Suprapubic skin (tissue), 4 donors: ENCODE measurements around the gene KCNN4. TPM values are rescaled to one million over a fixed set of nuclear protein-coding genes. Genes with fewer than 3 reads are reported as not detected.
A peak's percentile ranks its signal among the peaks of the same experiment; 100 is the strongest.

Experiments used
- DNase-seq, 2 donors: peaks; one replicate each; pipeline ENCODE4 v3.0.0-alpha.2; 2019; ENCODE audit warnings: low spot score in 2 of 2
- H3K27ac ChIP-seq: fragments of 200-600 bp; sonication (generic); one replicate; pipeline ENCODE4 v1.5.1; 2019
- H3K27me3 ChIP-seq: fragments of 200-600 bp; sonication (generic); one replicate; pipeline ENCODE4 v1.5.1; 2019
- H3K36me3 ChIP-seq: fragments of 200-600 bp; sonication (generic); one replicate; pipeline ENCODE4 v1.5.1; 2019
- H3K4me1 ChIP-seq: fragments of 200-600 bp; sonication (generic); one replicate; pipeline ENCODE4 v1.5.1; 2019
- H3K4me3 ChIP-seq: fragments of 200-600 bp; sonication (generic); one replicate; pipeline ENCODE4 v1.5.1; 2019; ENCODE audit warnings: mild to moderate bottlenecking
- H3K9me3 ChIP-seq: fragments of 200-600 bp; sonication (generic); one replicate; pipeline ENCODE4 v1.5.1; 2019
- EP300 ChIP-seq: sonication (generic); formaldehyde crosslinking; IDR thresholded peaks from one replicate; pipeline ENCODE4 v1.6.1; 2017; ENCODE audit warnings: antibody characterized with exemption
- POLR2A ChIP-seq, 2 donors: fragments of 450-650 bp; IDR thresholded peaks; one replicate each; pipeline ENCODE4 v1.6.1; 2017; ENCODE audit warnings: antibody characterized with exemption in 2 of 2, mild to moderate bottlenecking in 2 of 2, moderate library complexity in 2 of 2
- POLR2AphosphoS5 ChIP-seq, 3 donors: sonication (generic); formaldehyde crosslinking; IDR thresholded peaks; one replicate each; pipeline ENCODE4 v1.6.1; 2017; ENCODE audit warnings: antibody characterized with exemption in 3 of 3
- WGBS: methylation state at CpG from one replicate; pipeline ENCODE4 v1.1.5; 2018; 5-methylcytosine and 5-hydroxymethylcytosine counted together
- total RNA-seq, 4 donors: library from RNA; depleted of rRNA; stranded (reverse); fragments of >200 nt; gene quantifications; one replicate each; pipeline ENCODE4 v1.1.0, GENCODE V29; 2016
- TF ChIP-seq, protein P1 (sequence below), 2 donors: fragments of 200-600 bp in 1 of 2; fragments of 450-650 bp in 1 of 2; sonication (generic) in 1 of 2; IDR thresholded peaks; one replicate each; pipeline ENCODE4 v1.5.1; 2016 to 2019; ENCODE audit warnings: antibody characterized with exemption in 2 of 2, mild to moderate bottlenecking in 1 of 2, moderate library complexity in 1 of 2

KCNN4 gene
- total RNA-seq, 4 donors from 2014 or later, result 26.4 to 77.9 (median 48.2) TPM

DNA sequence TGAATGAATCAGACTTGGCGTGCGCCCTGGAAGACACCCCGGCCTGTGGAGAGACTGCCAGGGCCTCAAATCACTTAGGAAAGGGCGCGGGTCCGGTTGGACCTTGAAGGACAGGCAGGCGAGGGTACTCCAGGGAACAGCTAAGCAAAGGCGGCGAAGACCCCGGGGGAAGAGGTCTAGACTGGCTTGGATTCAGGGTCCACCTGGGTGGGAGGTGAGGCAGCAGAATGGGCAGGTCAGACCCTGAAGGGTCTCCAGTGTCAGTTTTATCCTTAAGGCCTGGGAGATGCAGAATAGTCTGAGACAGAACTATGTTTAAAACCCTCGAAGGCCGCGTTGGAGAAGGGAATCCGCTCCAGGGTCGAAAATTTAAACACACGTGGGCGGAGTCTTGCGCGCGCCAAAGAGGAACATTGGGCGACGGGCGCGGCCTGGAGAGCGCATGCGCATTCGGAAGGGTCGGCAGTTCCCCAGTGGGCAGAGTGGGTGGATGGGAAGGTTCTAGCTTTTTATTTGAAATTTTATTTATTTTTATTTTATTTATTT, 25.4 kb downstream of the KCNN4 start:
- Histone ChIP-seq H3K4me1 (peaks cover 69% of the 10 kb centered on the region), H3K36me3 (peaks cover 9% of the 10 kb centered on the region), H3K4me3 (peak overlapping the region; percentile 70), H3K27me3 (no peaks in the 10 kb centered on the region), H3K9me3 (no peaks in the 10 kb centered on the region), H3K27ac (peak overlapping the region; percentile 98)
- TF ChIP-seq, protein P1, sequence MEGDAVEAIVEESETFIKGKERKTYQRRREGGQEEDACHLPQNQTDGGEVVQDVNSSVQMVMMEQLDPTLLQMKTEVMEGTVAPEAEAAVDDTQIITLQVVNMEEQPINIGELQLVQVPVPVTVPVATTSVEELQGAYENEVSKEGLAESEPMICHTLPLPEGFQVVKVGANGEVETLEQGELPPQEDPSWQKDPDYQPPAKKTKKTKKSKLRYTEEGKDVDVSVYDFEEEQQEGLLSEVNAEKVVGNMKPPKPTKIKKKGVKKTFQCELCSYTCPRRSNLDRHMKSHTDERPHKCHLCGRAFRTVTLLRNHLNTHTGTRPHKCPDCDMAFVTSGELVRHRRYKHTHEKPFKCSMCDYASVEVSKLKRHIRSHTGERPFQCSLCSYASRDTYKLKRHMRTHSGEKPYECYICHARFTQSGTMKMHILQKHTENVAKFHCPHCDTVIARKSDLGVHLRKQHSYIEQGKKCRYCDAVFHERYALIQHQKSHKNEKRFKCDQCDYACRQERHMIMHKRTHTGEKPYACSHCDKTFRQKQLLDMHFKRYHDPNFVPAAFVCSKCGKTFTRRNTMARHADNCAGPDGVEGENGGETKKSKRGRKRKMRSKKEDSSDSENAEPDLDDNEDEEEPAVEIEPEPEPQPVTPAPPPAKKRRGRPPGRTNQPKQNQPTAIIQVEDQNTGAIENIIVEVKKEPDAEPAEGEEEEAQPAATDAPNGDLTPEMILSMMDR (IDR thresholded peaks at IDR 0.05), result no peak
- TF ChIP-seq POLR2AphosphoS5 (IDR thresholded peaks at IDR 0.05), result no peak
- TF ChIP-seq EP300, result no peak
- TF ChIP-seq POLR2A (IDR thresholded peaks at IDR 0.05), result no peak
- peak in 1 of 2 donors; percentile 87 for DNase-seq
- WGBS, result under 1% methylated on average over 28 of the region's 28 CpGs

DNA sequence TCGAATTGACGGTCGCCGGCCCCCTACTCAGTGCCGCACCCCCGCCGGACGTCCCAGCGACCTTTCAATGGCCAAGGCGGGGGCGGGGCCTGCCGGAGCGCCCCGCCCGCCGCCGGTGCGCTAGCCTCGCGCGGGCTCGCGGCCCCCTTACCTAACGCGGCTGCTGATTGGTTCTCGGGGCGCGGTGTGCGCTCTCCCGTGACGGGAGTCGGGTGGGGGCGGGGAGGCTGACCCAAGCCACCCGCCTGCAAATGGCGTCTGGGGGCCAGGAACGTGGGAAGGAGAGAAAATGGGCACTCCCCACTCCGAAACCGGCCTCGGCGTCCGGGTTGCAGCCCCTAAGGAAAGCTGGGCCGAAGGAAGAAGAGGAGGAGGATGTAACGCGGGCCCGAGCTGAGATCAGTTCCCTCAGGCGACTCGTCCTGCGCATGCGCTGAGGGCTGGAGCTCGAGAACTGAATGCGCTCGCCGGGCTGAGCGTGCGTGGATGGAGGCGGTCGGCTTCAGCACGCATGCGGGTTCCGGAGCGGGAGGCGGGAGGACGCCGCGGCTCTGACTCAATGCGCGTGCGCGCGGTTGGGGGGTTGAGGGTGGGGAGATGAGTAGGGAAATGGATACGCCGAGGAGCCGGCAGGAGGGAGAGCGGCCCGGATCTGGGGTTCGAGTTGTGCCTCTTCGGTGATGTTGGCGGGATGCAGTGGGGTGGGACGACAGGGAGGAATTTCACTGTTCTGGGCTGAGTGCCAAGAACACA, 26.1 kb downstream of the KCNN4 start, which contains the start of gene SMG9:
SMG9 (minus strand) TSS at position 460 of the 753 bp plus-strand sequence. CDS start 4,221 bp downstream, outside the sequence.
- H3K36me3 ChIP-seq, result peaks cover 16% of the 10 kb centered on the region
- peaks cover 68% of the 10 kb centered on the region for H3K4me1 ChIP-seq
- H3K9me3 ChIP-seq, result no peaks in the 10 kb centered on the region
- no peaks in the 10 kb centered on the region for H3K27me3 ChIP-seq
- peak; percentile 98 for DNase-seq
- H3K4me3 ChIP-seq, result peak within 1 kb of the TSS; percentile 70
- under 1% methylated on average over 38 of the region's 79 CpGs for WGBS
- no peak for TF ChIP-seq EP300
- TF ChIP-seq, protein P1 (IDR thresholded peaks at IDR 0.05), result no peak
- peak in 2 of 3 donors; percentile 18 to 79 for TF ChIP-seq POLR2AphosphoS5 (IDR thresholded peaks at IDR 0.05)
- peak; percentile 29 to 56 for TF ChIP-seq POLR2A (IDR thresholded peaks at IDR 0.05)
- peak within 1 kb of the TSS; percentile 98 for H3K27ac ChIP-seq

DNA sequence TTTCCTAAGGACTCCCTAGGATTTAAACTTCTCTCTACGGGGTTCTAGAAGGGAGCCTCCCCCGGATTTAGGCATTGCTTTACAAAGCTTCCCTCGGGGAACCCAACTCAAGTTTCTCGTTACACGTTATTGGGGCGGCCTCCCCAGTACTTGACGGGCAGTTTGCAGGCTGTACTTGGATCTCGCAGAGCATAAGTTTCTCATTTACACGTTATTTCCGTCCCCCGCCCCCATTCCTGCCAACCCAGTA, 26.6 kb downstream of the KCNN4 start:
- peaks cover 64% of the 10 kb centered on the region for H3K4me1 ChIP-seq
- TF ChIP-seq POLR2A (IDR thresholded peaks at IDR 0.05), result no peak
- TF ChIP-seq POLR2AphosphoS5 (IDR thresholded peaks at IDR 0.05), result no peak
- no peak for TF ChIP-seq EP300
- TF ChIP-seq, protein P1 (IDR thresholded peaks at IDR 0.05), result no peak
- WGBS, result 0% methylated on average over 11 of the region's 11 CpGs
- no peaks in the 10 kb centered on the region for H3K9me3 ChIP-seq
- H3K36me3 ChIP-seq, result peaks cover 21% of the 10 kb centered on the region
- H3K4me3 ChIP-seq, result peak overlapping the region; percentile 70
- no peak for DNase-seq
- peak overlapping the region; percentile 98 for H3K27ac ChIP-seq
- H3K27me3 ChIP-seq, result no peaks in the 10 kb centered on the region

DNA sequence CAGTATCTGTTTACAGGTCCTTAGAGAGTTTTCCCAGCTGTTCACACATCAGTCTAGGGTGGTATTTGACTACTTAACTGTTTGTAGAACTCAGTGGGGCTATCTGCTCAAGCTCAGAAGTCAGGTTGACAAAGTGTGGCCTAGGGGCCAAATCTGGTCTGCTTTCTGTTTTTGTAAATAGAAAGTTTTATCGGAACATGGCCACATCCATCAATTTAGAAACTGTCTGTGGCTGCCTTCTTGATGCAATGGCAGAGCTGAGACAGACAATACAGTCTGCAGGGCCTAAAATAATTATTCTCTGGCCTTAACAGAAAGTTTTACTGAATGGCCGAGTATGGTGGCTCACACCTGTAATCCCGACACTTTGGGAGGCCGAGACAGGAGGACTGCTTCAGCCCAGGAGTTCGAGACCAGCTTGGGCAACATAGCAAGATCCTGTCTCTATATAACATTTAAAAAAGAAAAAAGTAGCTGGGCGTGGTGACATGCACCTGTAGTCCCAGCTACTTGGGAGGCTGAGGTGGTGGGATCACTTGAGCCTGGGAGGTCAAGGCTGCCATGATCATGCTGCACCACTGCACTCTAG, 28.4 kb downstream of the KCNN4 start:
- H3K4me3 ChIP-seq, result no peak overlapping the region
- H3K27ac ChIP-seq, result no peak overlapping the region
- H3K36me3 ChIP-seq, result peaks cover 39% of the 10 kb centered on the region
- peaks cover 51% of the 10 kb centered on the region for H3K4me1 ChIP-seq
- no peaks in the 10 kb centered on the region for H3K9me3 ChIP-seq
- H3K27me3 ChIP-seq, result no peaks in the 10 kb centered on the region
- WGBS, result 81% methylated on average over 6 of the region's 6 CpGs
- no peak for TF ChIP-seq EP300
- DNase-seq, result no peak

DNA sequence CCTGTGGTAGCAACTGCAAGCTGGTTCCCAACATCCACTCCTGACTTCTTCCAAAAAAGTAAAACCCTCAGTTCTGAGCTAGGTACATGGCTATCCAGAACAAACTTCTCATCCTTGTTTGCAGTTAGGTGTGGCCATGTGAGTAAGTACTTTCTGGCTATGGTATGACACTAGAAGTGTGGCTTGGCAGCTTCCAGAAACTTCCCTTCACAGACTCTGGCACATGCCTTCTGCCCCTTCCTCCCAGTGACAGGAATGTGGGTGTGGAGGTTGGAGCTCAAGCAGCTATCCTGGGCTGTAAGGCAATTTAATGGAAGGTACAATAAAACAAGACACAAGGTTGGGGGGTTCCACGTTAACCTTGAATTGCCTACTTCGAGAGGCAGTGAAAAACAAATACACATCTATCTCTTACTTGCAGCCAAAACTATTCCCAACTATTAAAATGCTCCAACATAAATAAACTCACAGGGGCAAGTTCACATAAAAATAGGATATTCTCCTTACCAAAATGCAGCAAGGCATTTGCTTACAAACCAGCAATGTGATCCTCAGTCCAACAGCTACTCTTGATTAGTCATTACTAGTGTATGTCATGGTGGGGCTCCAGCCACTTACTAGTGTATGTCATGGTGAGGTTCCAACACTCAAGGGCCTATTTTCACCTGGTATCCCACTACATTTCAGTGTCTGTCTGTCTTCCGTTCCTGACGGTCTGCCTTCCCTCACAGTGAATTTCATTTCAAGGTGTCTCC, 29.1 kb downstream of the KCNN4 start:
- Histone ChIP-seq H3K9me3 (no peaks in the 10 kb centered on the region), H3K4me3 (no peak overlapping the region), H3K4me1 (peaks cover 44% of the 10 kb centered on the region), H3K36me3 (peaks cover 46% of the 10 kb centered on the region), H3K27me3 (no peaks in the 10 kb centered on the region), H3K27ac (no peak overlapping the region)
- no peak for DNase-seq
- TF ChIP-seq, protein P1 (IDR thresholded peaks at IDR 0.05), result no peak
- TF ChIP-seq EP300 (no peak), POLR2AphosphoS5 (IDR thresholded peaks at IDR 0.05) (no peak), POLR2A (IDR thresholded peaks at IDR 0.05) (no peak)
- WGBS, result 91% methylated on average over 4 of the region's 4 CpGs
